Measurements from ENCODE around the gene ANKRD11.
"Not testable (repeated sequence)": the region's sequence is repeated elsewhere in the genome, so short reads cannot be mapped to it uniquely, and the experiment has no call there.

DNA sequence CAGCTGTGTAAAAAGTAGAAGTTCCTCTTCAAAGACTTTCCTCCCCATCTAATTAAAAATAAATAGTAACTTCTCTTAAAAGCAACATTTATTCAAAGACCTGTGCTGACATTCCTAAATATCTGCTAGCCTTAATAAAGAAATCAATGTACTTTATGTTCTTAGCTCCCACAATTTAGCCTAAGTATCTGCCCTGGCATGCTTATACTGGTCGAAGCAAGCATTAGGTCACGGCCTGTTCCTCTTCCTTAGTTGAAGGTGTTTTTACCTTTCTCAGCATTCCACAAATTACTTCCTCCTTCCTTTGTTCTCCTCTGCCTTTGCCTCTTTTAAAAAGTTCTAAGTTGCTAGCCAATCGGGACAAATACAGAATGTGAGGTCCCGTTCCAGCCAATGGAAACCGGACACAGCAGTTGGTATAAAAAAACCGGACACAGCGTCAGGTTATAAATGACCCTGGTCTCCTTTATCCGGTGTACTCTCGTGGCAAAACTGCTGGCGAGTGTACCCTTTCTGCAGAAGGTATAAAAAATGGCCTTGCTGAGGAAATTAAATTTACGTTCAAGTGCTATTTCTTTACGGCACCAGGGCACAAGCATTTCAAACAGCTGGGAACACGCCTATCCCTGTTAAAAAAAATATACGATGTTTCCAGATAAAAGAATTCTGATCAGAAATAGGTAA, 127.7 kb downstream of the ANKRD11 start:
- TF ChIP-seq EZH2 (IDR thresholded peaks at IDR 0.05; ENCODE audit: borderline replicate concordance, insufficient read depth, low read length, poor library complexity, severe bottlenecking); POLR2AphosphoS5 (IDR thresholded peaks at IDR 0.05); EP300 (conservative IDR thresholded peaks at IDR 0.05; ENCODE audit: poor library complexity, severe bottlenecking); MXI1 (conservative IDR thresholded peaks at IDR 0.05; ENCODE audit: poor library complexity, severe bottlenecking); SMC3 (conservative IDR thresholded peaks at IDR 0.05; ENCODE audit: poor library complexity); TAF1 (IDR thresholded peaks at IDR 0.05; ENCODE audit: low read depth); RAD21 (conservative IDR thresholded peaks at IDR 0.05): not testable (repeated sequence)
- TF ChIP-seq, protein P1, sequence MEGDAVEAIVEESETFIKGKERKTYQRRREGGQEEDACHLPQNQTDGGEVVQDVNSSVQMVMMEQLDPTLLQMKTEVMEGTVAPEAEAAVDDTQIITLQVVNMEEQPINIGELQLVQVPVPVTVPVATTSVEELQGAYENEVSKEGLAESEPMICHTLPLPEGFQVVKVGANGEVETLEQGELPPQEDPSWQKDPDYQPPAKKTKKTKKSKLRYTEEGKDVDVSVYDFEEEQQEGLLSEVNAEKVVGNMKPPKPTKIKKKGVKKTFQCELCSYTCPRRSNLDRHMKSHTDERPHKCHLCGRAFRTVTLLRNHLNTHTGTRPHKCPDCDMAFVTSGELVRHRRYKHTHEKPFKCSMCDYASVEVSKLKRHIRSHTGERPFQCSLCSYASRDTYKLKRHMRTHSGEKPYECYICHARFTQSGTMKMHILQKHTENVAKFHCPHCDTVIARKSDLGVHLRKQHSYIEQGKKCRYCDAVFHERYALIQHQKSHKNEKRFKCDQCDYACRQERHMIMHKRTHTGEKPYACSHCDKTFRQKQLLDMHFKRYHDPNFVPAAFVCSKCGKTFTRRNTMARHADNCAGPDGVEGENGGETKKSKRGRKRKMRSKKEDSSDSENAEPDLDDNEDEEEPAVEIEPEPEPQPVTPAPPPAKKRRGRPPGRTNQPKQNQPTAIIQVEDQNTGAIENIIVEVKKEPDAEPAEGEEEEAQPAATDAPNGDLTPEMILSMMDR (IDR thresholded peaks at IDR 0.05; ENCODE audit: poor library complexity, severe bottlenecking): not testable (repeated sequence)
- TF ChIP-seq, protein P2, sequence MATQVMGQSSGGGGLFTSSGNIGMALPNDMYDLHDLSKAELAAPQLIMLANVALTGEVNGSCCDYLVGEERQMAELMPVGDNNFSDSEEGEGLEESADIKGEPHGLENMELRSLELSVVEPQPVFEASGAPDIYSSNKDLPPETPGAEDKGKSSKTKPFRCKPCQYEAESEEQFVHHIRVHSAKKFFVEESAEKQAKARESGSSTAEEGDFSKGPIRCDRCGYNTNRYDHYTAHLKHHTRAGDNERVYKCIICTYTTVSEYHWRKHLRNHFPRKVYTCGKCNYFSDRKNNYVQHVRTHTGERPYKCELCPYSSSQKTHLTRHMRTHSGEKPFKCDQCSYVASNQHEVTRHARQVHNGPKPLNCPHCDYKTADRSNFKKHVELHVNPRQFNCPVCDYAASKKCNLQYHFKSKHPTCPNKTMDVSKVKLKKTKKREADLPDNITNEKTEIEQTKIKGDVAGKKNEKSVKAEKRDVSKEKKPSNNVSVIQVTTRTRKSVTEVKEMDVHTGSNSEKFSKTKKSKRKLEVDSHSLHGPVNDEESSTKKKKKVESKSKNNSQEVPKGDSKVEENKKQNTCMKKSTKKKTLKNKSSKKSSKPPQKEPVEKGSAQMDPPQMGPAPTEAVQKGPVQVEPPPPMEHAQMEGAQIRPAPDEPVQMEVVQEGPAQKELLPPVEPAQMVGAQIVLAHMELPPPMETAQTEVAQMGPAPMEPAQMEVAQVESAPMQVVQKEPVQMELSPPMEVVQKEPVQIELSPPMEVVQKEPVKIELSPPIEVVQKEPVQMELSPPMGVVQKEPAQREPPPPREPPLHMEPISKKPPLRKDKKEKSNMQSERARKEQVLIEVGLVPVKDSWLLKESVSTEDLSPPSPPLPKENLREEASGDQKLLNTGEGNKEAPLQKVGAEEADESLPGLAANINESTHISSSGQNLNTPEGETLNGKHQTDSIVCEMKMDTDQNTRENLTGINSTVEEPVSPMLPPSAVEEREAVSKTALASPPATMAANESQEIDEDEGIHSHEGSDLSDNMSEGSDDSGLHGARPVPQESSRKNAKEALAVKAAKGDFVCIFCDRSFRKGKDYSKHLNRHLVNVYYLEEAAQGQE (IDR thresholded peaks at IDR 0.05; ENCODE audit: borderline replicate concordance): not testable (repeated sequence)
